Stomach (tissue), 9 donors: ENCODE results near the gene KRTAP12-4. TPM values are rescaled to one million over a fixed set of nuclear protein-coding genes. Genes with fewer than 3 reads are reported as not detected.

Experiments
- DNase-seq, 2 donors: peaks; one replicate each; pipeline versions ENCODE4 v3.0.0 to v3.0.0-alpha.2; 2013 to 2019
- H3K27ac ChIP-seq, 5 donors: fragments of 200-600 bp in 4 of 5; sonication (generic) in 4 of 5; one replicate each; pipeline ENCODE4 v1.5.1; 2013 to 2019; ENCODE audit warnings: mild to moderate bottlenecking in 1 of 5, moderate library complexity in 1 of 5
- H3K27me3 ChIP-seq, 3 donors: fragments of 200-600 bp; sonication (generic); one replicate each; pipeline ENCODE4 v1.5.1; 2017 to 2019; ENCODE audit warnings: mixed run types in 1 of 3
- H3K36me3 ChIP-seq, 4 donors: fragments of 200-600 bp; sonication (generic); 1 replicate in 3 of 4; 2 replicates in 1 of 4; pipeline ENCODE4 v1.5.1; 2016 to 2019
- H3K4me1 ChIP-seq, 4 donors: fragments of 200-600 bp; sonication (generic); one replicate each; pipeline ENCODE4 v1.5.1; 2016 to 2019
- H3K4me3 ChIP-seq, 4 donors: fragments of 200-600 bp; sonication (generic) in 3 of 4; one replicate each; pipeline ENCODE4 v1.5.1; 2016 to 2019; ENCODE audit warnings: mild to moderate bottlenecking in 1 of 4
- H3K9me3 ChIP-seq, 4 donors: fragments of 200-600 bp; sonication (generic); one replicate each; pipeline ENCODE4 v1.5.1; 2016 to 2019
- EP300 ChIP-seq: sonication (generic); formaldehyde crosslinking; IDR thresholded peaks from one replicate; pipeline ENCODE4 v1.6.1; 2017; ENCODE audit warnings: antibody characterized with exemption
- POLR2A ChIP-seq, 4 donors: fragments of 450-650 bp; IDR thresholded peaks; one replicate each; pipeline ENCODE4 v1.6.1; 2016; ENCODE audit warnings: antibody characterized with exemption in 4 of 4, control low read depth in 2 of 4, mild to moderate bottlenecking in 1 of 4, moderate library complexity in 1 of 4
- POLR2AphosphoS5 ChIP-seq, 3 donors: sonication (generic); formaldehyde crosslinking; IDR thresholded peaks; one replicate each; pipeline ENCODE4 v1.6.1; 2016; ENCODE audit warnings: antibody characterized with exemption in 3 of 3
- whole genome bisulfite sequencing, 5 donors: extraction: QIAGEN DNeasy Blood & Tissue Kit in 3 of 5; methylation state at CpG; one replicate each; pipeline versions ENCODE4 v1.1.5 to v1.1.7; 2013 to 2018; 5-methylcytosine and 5-hydroxymethylcytosine counted together
- intact Hi-C: fragments of 100-400 bp; cut with DNase I; formaldehyde crosslinking; loops from one replicate; pipeline ENCODE4 v1.15.1; 2023; ENCODE audit warnings: low total_unique reads
- polyA plus RNA-seq, 3 donors: library from polyadenylated mRNA; stranded (reverse); fragments of 200-250 nt; gene quantifications; one replicate each; pipeline ENCODE4 v1.2.3, GENCODE V29; 2013
- total RNA-seq, 5 donors: library from RNA; depleted of rRNA; stranded (reverse); fragments of >200 nt; gene quantifications; one replicate each; pipeline versions ENCODE4 v1.1.0 to v1.2.3, GENCODE V29; 2014 to 2016
- TF ChIP-seq, protein P1 (sequence below), 7 experiments: fragments of 450-650 bp in 4 of 7; fragments of 200-600 bp in 3 of 7; sonication (generic) in 3 of 7; IDR thresholded peaks; one replicate each; pipeline ENCODE4 v1.5.1; 2016 to 2019; ENCODE audit warnings: antibody characterized with exemption in 7 of 7, control low read depth in 2 of 7, mild to moderate bottlenecking in 1 of 7
- donor health status: healthy with polysubstance abuse.
- donor health status: Bipolar disorder and iron deficiency.
- donor health status: healthy.

Gene KRTAP12-4
- total and polyA plus RNA-seq, 8 donors, result not detected

DNA sequence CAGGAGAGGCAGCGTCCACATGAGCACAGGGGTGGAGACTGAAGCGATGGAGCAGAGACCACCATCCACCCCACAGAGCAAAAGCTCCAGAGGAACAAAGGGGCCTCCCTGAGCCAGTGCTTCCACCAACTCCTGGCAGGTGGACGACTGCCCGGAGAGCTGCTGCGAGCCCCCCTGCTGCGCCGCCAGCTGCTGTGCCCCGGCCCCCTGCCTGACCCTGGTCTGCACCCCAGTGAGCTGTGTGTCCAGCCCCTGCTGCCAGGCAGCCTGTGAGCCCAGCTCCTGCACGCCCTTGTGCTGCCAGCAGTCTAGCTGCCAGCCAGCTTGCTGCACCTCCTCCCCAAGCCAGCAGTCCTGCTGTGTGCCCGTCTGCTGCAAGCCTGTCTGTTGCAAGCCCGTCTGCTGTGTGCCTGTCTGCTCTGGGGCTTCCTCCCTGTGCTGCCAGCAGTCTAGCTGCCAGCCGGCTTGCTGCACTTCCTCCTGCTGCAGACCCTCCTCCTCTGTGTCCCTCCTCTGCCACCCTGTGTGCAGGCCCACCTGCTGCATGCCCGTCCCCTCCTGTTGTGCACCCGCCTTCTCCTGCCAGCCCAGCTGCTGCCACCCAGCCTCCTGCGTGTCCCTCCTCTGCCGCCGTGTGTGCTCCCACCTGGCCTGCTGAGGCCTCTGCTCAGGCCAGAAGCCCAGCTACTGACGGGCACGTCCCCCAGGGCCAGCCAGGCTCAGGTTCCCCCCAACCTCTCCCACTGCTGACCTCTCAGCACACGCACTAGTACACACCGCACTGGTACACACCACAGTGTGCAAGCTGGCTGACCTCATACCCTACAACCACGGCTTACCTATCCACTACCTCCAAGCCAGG is 47.9 kb upstream of the KRTAP12-4 start:
- Histone ChIP-seq H3K4me1 (peaks cover 0 to 1% (median 0%) of the 10 kb centered on the region in 4 donors), H3K9me3 (peaks cover 0 to 12% (median 9%) of the 10 kb centered on the region in 4 donors), H3K4me3 (no peak overlapping the region), H3K27ac (no peak overlapping the region), H3K27me3 (peaks cover 17 to 100% (median 90%) of the 10 kb centered on the region in 3 donors), H3K36me3 (no peaks in the 10 kb centered on the region)
- TF ChIP-seq POLR2A (IDR thresholded peaks at IDR 0.05), result no peak
- no peak for TF ChIP-seq POLR2AphosphoS5 (IDR thresholded peaks at IDR 0.05)
- TF ChIP-seq, protein P1, sequence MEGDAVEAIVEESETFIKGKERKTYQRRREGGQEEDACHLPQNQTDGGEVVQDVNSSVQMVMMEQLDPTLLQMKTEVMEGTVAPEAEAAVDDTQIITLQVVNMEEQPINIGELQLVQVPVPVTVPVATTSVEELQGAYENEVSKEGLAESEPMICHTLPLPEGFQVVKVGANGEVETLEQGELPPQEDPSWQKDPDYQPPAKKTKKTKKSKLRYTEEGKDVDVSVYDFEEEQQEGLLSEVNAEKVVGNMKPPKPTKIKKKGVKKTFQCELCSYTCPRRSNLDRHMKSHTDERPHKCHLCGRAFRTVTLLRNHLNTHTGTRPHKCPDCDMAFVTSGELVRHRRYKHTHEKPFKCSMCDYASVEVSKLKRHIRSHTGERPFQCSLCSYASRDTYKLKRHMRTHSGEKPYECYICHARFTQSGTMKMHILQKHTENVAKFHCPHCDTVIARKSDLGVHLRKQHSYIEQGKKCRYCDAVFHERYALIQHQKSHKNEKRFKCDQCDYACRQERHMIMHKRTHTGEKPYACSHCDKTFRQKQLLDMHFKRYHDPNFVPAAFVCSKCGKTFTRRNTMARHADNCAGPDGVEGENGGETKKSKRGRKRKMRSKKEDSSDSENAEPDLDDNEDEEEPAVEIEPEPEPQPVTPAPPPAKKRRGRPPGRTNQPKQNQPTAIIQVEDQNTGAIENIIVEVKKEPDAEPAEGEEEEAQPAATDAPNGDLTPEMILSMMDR (IDR thresholded peaks at IDR 0.05), result no peak
- TF ChIP-seq EP300, result no peak
- 72 to 77% (median 75%) methylated on average over 13 to 22 of the region's 22 CpGs for WGBS, 5 donors
- DNase-seq, result no peak
- intact Hi-C loops, result no loop called here

DNA sequence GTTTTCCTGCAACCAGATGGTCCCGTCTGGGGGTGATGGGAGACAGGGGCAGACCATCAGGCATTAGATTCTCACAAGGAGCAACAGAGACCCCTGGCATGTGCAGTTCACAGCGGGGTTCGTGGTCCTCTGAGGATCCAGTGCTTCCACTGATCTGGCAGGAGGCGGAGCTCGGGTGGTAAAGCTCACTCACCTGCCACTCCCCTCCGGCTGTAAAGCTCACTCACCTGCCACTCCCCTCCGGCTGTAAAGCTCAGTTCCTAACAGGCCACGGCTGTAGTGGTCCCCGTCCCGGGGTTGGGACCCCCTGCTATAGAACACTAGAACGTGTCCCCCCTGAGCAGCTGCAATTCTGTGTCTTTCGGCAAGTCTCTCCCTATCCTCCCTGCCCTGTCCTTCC is 47.1 kb upstream of the KRTAP12-4 start:
- DNase-seq, result no peak
- no peak overlapping the region for H3K4me3 ChIP-seq
- H3K9me3 ChIP-seq, result peaks cover 0 to 10% (median 8%) of the 10 kb centered on the region in 4 donors
- intact Hi-C loops, result no loop called here
- no peaks in the 10 kb centered on the region for H3K4me1 ChIP-seq
- H3K36me3 ChIP-seq, result no peaks in the 10 kb centered on the region
- TF ChIP-seq EP300 (no peak), POLR2A (IDR thresholded peaks at IDR 0.05) (no peak), POLR2AphosphoS5 (IDR thresholded peaks at IDR 0.05) (no peak)
- TF ChIP-seq, protein P1 (IDR thresholded peaks at IDR 0.05), result no peak
- peaks cover 10 to 100% (median 84%) of the 10 kb centered on the region in 3 donors for H3K27me3 ChIP-seq
- 25 to 38% (median 29%) methylated on average over 12 of the region's 12 CpGs for WGBS, 5 donors
- no peak overlapping the region for H3K27ac ChIP-seq

DNA sequence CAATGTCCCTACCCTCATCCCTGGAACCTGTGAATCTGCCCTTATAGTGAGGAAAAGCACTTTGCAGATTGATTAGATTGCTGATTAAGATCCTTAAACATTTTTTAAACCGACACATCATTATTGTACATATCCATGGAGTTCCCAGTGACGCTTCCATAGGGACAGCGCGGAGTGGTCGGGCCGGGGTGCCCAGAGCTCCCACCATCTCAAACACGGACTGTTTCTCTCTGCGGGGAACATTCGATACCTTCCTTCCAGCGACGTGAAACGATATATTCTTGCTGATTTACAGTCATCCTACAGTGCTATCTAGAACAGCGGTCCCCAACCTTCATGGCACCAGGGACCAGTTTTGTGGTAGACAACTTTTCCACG is 46.6 kb upstream of the KRTAP12-4 start:
- WGBS, 5 donors, result 79 to 90% (median 81%) methylated on average over 14 of the region's 14 CpGs
- H3K36me3 ChIP-seq, result no peaks in the 10 kb centered on the region
- no peak for DNase-seq
- intact Hi-C loops, result no loop called here
- TF ChIP-seq POLR2A (IDR thresholded peaks at IDR 0.05) (no peak), EP300 (no peak), POLR2AphosphoS5 (IDR thresholded peaks at IDR 0.05) (no peak)
- TF ChIP-seq, protein P1 (IDR thresholded peaks at IDR 0.05), result no peak
- no peaks in the 10 kb centered on the region for H3K4me1 ChIP-seq
- H3K4me3 ChIP-seq, result no peak overlapping the region
- H3K9me3 ChIP-seq, result peaks cover 0 to 5% (median 3%) of the 10 kb centered on the region in 4 donors
- H3K27me3 ChIP-seq, result peaks cover 9 to 96% (median 81%) of the 10 kb centered on the region in 3 donors
- no peak overlapping the region for H3K27ac ChIP-seq

DNA sequence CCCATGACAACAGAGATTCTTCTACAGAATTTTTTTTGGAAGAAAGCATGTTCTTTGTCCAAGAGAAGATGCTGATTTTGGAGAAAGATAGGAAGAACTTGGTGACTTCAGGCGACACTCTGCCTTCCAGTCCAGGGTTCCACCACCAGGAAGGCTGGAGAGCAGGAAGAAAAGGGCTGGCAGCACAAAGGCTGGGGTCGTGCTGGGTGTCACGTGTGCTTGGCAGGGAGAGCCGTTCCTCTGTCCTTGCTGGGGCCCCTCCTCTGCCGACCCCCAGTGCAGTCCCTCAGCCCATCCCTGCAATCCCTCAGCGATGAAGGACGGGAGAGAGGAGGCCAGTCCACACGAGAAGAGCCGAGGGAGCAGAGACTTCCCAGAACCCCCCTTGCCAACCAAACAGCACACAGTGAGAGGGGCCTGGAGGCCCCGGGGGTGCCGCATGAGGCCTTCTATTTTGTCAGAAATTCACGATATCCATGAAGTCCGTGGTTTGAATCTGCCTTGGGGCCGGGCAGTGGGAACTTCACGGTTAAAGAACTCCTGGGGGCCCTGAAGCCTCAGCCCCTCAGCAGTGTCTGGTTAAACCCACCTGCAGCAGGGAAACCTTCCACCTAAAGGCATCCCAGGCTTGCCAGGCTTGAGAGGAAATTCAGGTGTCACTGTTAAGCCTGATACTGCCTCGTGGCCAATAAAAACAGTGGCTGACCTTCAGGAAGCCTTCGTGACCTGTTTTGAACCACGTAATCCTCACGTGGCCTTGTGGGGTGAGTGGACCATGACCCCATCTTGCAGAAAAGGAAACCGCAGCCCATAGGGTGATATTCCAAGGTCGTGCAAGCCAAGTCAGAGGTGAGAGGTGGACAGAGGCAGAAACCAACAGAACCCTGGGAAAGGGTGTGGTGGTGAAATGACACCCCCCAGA is 45.9 kb upstream of the KRTAP12-4 start:
- Histone ChIP-seq H3K4me3 (no peak overlapping the region), H3K27me3 (peaks cover 9 to 94% (median 77%) of the 10 kb centered on the region in 3 donors), H3K4me1 (no peaks in the 10 kb centered on the region), H3K27ac (no peak overlapping the region), H3K9me3 (no peaks in the 10 kb centered on the region), H3K36me3 (no peaks in the 10 kb centered on the region)
- intact Hi-C loops, result no loop called here
- TF ChIP-seq, protein P1 (IDR thresholded peaks at IDR 0.05), result no peak
- no peak for TF ChIP-seq POLR2A (IDR thresholded peaks at IDR 0.05)
- no peak for TF ChIP-seq POLR2AphosphoS5 (IDR thresholded peaks at IDR 0.05)
- no peak for TF ChIP-seq EP300
- DNase-seq, result no peak
- WGBS, 5 donors, result 46 to 57% (median 52%) methylated on average over 17 to 21 of the region's 21 CpGs
